ENCODE results near the gene THEMIS. TPM values are rescaled to one million over a fixed set of nuclear protein-coding genes. Genes with fewer than 3 reads are reported as not detected.
"Not testable (repeated sequence)": the region's sequence is repeated elsewhere in the genome, so short reads cannot be mapped to it uniquely, and the experiment has no call there.

THEMIS gene
- total RNA-seq, 1 donor from 2014 or later: 0.13 TPM

DNA sequence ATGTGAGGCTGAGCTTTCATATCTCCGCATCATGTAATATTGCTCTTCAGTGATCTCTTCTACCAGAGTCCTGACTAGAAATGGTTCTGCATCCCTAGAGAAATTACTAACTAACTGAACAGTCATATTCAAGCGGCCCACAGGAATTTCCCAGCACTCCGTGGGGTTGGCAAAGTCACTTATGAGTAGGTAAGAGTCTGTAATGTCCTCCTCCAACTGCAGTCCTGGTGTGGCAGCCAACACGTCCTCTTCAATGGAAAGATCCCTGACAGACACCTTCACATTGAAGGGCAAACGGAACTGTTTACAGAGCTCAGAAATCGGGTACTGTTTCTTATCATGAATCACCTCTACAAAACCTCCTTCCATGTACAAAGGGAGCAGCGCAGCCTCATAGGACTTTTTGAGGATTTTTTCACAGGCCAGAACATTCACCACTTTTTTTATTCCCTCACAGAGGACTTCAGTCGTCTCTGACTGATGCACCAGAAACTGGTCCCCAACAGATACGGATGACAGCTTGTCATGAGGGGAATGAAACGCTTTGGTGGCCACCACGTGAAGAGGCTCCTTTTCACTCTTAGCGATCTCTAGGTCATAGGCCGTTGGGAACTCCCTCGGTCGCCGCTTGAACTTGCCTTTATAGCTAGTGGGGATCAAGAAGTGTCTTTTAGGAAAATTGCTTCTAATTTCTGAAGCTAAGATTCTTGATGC is 87.7 kb downstream of the THEMIS start:
- no peak for DNase-seq (ENCODE audit: low spot score)
- ATAC-seq: no peak

DNA sequence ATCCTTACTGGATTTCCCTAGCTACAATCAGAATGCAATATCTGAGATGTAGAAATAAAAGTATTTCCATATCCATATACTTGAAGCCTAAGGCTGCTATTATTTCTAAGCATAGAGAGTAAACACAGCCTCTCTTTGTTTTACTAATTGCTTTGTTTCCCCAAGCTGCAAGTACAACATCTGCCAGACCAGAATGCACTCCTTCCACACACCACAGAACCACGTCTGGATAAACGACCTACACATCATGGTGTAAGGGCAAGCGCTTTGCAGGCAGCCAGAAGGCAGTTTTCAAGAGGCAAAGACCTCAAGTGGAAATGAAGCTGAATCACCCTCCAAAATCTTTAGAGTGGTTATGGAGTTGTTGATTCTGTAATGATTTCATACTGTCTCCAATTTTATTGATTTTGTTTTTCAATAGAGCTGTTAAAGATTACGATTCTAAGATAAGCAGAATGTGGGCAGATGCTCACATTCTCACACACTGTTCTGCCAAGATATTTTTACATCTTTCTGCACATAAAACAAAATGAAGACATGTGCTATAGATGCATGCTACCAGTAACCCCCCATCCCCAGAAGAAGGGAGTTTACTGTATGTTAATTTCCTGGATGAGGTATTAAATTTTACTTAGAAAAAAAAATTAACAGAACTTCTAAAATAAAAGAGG is 88.8 kb downstream of the THEMIS start:
- ATAC-seq (no peak), DNase-seq (ENCODE audit: low spot score) (no peak)

DNA sequence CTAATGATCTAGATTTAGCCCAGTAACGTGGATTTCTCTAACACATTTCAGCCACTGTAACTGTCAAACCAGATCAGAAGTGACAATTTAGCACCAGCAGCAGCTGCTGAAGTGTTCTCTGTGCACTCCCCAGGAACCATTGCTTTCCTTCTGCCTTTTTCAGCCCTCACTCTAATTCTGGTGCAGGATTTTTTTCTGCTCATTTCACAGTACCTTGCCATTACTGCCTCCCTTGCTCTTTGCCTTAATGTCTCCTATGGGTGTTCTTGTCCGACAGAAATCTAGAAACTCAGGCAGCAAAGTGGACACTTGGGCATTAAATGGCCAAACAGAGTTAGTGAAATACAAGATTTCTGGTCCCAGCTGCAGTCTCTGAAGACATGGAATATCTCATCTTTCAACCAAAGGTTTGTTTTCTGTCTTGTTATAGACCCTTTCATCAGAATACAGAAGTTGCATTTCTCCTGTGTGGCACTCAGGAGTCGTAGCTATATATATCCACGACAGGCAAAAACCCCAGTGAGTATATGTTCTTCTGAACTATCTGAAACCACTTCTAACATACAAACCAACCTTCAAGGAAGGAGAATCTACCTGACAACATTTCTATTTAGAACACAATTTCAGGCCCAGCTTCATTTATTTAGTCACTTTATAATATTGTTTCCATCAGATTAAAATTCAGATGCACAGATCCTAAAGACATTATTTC is 92.9 kb downstream of the THEMIS start:
- ATAC-seq (no peak), DNase-seq (ENCODE audit: low spot score) (no peak)

DNA sequence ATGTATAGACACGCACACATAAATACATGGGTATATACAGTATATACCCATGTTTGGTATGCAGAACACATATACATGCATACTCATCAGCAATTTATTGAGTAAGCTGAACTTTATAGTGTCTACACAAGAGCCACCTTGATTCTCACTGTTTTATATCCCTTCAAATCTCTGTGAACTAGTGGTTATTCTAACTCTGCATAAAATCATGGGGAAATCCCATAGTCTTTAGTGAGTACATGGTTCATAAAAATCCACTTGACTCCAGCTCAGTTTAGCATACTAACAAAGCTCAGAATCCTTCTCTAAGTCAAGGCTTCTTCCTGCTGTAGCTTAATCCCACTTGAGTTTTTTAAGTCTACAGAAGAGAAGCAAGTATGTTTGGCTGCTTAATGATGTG is 104.1 kb downstream of the THEMIS start:
- ATAC-seq (no peak), DNase-seq (ENCODE audit: low spot score) (no peak)

DNA sequence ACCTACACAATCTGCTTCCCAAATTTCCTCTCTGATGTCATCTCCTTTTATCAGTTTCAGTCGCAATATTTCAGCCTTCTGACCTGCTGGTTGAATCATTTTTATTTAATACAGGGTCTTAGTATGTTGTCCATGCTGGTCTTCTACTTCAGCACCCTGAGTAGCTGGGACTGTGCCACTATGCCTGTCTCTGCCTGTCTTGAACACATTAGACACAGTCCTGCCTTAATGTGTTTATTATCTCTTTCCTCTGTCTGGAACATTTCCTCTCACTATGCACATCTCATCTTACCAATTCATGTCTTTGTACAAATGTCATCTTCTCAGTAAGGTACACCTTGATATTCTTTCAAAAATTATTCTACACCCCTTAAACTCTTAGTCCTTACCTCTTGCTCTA is 106.5 kb downstream of the THEMIS start:
- ATAC-seq (no peak), DNase-seq (ENCODE audit: low spot score) (no peak)

DNA sequence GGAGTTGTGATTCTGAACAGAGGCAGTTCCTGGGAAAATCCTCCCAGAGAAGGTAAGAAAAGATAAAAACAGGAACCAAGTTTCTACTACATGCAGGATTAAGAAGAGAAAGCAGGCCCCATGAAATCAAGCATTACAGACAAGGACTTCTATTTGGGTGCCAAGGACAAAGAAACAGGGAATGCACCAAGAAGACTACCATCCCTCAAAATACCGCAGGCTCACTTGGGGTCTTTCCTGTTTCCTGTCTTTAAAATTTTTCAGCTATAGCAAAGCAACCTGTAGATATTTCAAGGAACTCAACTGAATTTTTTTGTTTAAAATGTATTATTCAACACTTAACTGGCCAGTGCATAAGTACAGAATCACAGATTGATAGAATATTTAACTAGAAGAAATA is 107.5 kb downstream of the THEMIS start:
- ATAC-seq (no peak), DNase-seq (ENCODE audit: low spot score) (no peak)

DNA sequence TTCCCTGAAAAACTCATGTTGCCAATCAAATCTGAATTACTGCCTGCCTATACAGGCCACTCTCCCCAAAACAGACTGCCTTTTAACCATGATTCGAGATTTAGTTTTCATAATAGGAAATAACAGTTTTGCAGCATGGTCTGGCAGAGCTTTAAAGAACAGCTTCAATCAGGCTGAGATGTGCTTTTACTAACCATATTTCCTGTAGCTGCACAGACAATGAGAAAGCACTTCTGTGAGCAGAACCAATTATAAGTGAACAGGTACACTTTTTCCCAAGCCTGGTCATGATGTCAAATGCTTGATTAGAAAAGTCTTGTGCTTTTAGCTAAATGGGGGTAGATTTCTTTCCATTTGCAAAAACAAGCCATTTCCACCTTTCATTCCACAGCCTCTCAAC is 108.2 kb downstream of the THEMIS start:
- DNase-seq (ENCODE audit: low spot score): no peak
- ATAC-seq: no peak

DNA sequence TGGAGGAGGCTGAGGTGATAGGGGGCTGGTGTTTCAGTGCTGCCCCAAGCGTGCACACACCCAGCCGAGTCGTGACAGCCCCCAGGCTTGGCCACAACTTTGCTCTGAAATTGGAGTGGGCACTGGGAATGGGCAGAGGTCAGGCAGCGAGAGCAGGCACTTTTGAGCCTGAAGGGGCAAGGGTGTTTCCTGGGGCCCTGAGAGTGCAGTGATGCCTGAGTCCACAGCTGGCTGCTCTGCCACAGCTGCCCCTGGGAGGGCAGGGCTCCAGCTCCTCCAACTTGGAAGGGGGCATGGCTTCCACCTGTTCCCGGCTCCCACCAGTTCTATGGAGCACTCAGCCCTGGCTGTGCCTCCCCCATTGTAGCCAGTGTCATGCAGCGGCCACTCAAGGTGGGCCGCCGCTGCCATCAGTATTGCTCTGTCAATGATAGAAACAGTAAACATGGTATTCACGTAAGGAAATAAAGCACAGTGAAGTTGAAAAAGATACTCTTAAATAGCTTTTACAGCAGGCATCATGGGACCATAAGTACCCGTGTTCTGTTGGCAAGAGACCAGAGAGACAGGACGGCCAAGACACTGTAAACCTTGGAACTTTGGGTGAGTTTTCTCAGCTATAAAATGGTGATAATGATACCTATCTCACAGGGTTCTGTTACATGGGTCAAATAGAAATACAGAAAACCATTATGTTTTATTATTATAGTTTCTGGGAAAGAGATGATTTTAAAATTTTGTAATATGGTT is 108.9 kb downstream of the THEMIS start:
- DNase-seq (ENCODE audit: low spot score): no peak
- ATAC-seq: no peak

DNA sequence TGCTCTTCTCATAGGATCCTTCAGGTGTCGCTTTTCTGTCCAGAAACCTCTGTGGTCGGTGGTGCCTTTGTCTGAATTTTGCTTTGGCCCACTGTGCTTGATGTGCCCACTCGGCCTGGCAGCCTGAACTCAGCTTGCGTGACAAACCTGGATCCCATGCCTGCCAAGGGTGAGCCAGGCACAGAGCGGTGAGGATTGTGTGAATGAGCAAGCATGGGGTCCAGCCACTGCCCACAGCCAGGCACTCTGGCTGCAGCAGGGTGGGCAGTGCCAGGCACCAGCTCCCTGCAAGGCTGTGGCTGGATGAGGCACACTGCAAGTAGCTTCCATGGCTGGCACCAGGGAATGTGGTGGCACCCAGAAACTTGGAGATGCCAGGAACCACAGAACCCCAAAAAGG is 110.3 kb downstream of the THEMIS start:
- DNase-seq (ENCODE audit: low spot score) (no peak), ATAC-seq (no peak)

DNA sequence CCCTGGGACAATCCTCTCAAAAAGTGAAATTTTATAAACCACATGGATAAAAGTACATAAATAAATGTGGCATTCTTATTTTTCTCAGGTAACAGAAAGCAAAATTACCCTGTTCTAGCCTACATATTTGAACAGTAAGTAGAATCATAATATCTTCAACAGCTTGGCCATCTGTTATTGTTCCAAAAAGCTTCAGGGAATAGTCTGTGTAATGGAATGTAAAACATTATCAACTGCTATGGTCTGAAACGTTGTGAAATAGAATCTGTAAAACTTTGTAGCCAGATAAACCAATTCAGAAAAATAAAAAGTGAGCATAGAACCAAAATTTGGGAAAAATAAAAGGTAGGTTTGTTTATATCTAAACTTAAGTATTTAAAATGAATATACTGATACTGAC is 114.7 kb downstream of the THEMIS start:
- DNase-seq (ENCODE audit: low spot score) (no peak), ATAC-seq (no peak)

DNA sequence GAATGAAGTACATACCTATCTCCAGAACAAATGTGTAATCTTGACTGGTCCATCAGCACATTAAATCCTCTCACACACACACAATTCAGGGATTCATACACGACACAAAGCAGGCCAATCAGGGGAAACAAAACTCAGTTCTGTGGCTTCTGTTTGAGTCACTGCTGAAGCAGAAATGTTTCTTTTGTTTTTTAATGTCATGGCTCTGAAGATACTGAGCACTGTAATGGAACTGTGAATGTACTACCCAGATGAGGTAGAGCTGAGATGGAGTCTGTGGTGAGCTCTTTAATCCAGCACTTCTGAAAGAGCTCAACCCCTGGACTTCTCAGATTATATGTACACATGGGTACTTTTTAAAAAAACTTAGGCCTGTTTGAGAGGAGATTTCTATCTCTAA is 116.4 kb downstream of the THEMIS start:
- DNase-seq (ENCODE audit: low spot score): no peak
- no peak for ATAC-seq

DNA sequence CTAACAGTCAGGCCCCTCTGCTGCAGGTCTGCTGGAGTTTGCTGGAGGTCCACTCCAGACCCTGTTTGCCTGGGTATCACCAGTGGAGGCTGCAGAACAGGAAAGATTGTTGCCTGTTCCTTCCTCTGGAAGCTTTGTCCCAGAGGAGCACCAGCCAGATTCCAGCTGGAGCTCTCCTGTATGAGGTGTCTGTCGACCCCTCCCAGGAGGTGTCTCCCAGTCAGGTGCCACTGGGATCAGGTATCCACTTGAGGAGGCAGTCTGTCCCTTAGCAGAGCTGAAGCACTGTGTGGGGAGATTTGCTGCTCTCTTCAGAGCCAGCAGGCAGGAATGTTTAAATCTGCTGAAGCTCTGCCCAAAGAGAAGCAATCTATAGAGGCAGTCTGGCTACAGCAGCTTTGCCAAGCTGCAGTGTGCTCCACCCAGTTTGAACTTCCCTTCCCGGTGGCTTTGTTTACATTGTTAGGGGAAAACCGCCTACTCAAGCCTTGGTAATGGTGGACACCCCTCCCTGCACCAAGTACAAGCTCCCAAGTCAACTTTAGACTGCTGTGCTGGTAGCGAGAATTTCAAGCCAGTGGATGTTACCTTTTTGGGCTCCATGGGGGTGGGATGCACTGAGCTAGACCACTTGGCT is 119.1 kb downstream of the THEMIS start:
- ATAC-seq; DNase-seq (ENCODE audit: low spot score): not testable (repeated sequence)

DNA sequence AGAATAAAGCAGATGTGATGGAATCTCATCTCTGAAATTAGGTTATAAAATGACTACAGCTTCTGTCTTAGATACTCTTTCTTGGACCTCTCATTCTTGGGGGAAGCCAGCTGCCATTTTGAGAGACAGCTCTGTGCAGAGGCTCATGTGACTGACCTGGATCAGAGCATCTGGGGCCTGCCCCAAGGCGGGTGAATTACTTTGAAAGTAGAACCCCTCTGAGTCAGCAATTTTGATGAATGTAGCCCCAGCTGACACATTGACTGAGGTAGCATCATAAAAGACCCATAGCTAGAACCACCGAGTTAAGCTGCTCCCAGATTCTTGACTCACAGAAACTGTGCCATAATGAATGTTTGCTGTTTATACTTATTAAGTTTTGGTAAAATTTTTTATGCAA is 124.5 kb downstream of the THEMIS start:
- ATAC-seq (no peak), DNase-seq (ENCODE audit: low spot score) (no peak)

DNA sequence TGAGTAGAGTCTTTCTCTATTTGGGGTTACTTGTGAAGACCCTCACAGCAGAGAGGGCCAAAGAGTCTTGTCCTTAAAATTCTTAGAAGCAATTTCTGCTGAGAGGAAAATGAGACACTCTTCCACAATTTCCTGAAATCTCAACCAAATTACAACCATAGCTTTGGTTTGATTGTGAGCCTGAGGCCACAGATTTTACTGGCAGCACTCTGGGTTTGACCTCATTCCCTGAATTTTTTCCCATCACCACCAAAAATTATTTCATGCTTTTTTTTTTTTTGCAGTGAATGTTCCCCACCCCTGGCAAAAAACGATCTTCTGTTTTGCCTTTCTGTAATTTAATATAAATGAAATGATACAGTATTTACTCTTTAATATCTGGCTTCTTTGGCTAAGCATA is 125.5 kb downstream of the THEMIS start:
- DNase-seq (ENCODE audit: low spot score) (no peak), ATAC-seq (no peak)

DNA sequence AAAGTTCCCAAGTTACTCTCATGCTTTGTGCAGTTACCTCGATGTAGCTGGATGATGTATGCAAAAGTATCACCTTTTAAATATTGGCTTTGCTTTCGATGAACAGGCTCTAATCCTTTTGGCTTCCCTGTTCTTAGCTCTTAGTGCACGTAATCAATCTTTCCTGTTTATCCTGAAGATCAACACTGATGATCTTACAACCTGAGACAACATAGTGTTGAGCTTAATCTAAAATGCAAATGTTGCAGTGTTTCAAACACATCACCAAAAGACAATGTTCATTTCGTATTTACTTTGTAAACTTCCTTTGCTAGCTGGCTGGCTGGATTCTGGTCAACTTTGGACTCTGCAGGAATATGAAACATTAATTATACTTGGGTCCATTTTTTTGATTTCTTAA is 132.1 kb downstream of the THEMIS start:
- DNase-seq (ENCODE audit: low spot score) (no peak), ATAC-seq (no peak)

DNA sequence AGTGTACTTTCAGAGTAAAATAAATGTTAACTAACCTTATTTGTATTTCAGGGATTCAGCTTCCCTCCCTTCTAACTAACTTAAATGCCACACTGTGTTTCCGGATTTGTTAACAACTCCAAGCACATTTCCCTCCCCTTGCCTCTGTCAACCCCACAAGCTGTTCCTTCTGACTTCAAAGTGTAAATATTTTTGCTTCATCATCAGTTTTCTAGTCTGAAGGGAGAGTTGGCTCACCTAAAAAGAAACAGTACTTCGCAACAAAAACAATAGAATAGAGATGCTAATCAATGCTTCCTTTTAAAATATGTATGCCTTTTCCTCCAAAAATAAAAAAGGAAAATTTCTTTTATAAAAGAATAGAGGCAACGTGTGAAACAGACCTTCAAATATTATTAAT is 132.6 kb downstream of the THEMIS start:
- ATAC-seq (no peak), DNase-seq (ENCODE audit: low spot score) (no peak)

DNA sequence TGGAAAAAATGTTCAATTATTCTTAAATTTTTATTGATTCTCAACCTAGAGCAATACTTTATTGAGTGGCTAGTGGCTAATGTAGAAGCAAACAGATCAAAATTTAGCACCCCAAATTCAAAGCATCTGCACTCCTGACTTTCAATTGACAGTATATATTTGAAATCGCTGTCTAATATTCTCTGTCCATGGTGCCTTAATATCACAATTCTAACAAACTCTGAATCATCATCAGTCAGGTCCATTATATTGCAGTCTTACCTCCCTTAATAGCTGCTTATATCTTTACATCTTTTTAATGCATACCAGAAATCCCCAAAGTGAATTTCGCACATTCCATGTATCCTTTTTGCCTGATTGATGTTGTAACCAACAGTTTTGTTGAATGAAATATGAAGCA is 134.9 kb downstream of the THEMIS start:
- no peak for DNase-seq (ENCODE audit: low spot score)
- no peak for ATAC-seq

DNA sequence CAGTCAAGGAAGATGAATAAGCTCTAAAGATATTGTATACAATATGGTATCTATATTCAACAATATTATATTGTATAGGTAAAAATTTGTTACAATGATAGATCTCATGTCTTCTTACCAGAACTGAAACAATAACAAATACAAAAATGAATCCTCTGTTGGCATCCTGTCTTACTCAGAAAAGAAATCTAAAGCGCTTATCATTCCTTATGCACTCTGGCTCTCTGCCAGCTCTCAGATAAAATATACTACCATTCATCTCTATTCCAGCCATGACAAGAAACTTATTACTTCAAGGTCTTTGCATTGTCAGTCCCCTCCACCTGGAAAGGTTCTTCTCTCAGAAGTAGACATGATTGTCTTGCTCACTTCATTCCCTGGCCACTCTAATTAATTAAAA is 138.6 kb downstream of the THEMIS start:
- DNase-seq (ENCODE audit: low spot score): no peak
- no peak for ATAC-seq

DNA sequence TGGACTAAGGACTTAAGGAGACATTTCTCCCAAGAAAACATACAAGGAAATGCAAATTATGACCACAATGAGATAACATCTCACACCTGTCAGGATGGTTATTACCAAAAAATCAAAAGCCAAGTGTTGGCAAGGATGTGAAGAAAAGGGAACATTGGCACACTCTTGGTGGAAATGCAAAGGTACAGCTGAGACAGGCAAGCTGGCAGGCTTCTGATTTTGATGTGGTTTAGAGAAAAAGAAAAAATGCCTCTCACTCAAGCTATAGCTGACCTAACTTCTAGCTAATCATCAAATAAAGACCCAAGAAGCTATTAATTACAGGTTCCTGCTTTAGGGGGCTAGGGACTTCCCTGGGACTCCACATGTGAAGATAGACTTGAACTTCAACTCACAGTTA is 139.8 kb downstream of the THEMIS start:
- no peak for ATAC-seq
- DNase-seq (ENCODE audit: low spot score): no peak

DNA sequence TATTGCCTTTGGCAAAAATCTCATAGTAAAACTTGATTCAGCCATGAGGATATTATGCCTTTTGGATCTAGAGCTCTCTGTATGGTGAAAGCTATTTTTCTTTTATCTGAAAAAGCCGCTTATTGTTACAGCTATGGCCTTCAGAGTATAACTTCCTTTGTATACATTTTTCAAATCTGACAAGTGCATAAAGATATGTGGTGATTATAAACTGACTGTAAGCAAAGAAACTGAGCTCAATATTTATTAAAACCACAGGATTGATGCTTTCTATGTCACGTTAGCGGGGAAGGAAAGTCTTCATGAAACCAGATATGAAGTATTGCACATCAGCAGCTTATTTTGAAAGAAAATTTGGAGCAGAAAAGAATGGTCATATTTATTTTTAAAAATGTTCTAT is 151.8 kb downstream of the THEMIS start:
- no peak for DNase-seq (ENCODE audit: low spot score)

DNA sequence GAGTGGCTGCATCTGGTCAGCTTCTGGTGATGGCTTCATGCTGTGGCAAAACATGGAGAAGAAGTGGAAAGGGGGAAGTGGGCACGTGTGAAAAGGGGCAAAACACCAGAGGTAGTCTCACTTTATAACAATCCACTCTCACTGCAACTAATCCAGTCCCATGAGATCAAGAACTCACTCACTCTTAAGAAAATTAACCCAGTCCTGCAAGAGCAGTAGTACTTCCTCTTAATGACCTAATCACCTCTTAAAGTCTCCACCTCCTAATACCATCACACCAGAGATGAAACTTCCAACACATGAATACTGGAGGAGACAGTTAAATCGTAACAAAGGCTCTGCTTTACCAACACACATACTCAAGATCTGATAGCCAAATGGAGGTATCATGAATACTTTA is 152.6 kb downstream of the THEMIS start:
- ATAC-seq (no peak), DNase-seq (ENCODE audit: low spot score) (no peak)

More for the DNA sequence above, 151.8 kb downstream of the THEMIS start:
- ATAC-seq: no peak

All from left lobe of liver (tissue), 2 donors.